RKO (cell line): Measurements from ENCODE around the gene DEGS1.

Source experiments
- DNase-seq: peaks from one replicate; pipeline ENCODE4 v3.0.0-alpha.2; 2016; ENCODE audit warnings: low spot score

Gene DEGS1

DNA sequence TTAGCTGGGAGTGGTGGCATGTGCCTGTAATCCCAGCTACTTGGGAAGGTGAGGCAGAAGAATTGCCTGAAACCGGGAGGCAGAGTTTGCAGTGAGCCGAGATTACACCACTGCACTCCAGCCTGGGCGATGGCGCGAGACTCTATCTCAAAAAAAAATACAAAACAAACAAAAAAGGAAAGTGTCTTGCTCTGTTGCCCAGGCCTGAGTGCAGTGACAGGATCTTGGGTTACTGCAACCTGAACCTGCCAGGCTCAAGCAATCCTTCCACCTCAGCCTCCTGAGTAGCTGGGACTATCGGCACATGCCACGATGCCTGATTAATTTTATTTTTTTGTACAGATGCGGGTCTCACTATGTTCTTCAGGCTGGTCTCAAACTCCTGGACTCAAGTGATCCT, 33.3 kb downstream of the DEGS1 start:
- no peak for DNase-seq

- no peak for DNase-seq
Observed at GRCh38 chr1:224217655-224218623, 34.9 kb downstream of the DEGS1 start.

- DNase-seq, result no peak
Observed at GRCh38 chr1:224219011-224219611, 36.1 kb downstream of the DEGS1 start.

GRCh38 chr1:224219612-224220059, 36.6 kb downstream of the DEGS1 start:
- DNase-seq, result no peak

DNA sequence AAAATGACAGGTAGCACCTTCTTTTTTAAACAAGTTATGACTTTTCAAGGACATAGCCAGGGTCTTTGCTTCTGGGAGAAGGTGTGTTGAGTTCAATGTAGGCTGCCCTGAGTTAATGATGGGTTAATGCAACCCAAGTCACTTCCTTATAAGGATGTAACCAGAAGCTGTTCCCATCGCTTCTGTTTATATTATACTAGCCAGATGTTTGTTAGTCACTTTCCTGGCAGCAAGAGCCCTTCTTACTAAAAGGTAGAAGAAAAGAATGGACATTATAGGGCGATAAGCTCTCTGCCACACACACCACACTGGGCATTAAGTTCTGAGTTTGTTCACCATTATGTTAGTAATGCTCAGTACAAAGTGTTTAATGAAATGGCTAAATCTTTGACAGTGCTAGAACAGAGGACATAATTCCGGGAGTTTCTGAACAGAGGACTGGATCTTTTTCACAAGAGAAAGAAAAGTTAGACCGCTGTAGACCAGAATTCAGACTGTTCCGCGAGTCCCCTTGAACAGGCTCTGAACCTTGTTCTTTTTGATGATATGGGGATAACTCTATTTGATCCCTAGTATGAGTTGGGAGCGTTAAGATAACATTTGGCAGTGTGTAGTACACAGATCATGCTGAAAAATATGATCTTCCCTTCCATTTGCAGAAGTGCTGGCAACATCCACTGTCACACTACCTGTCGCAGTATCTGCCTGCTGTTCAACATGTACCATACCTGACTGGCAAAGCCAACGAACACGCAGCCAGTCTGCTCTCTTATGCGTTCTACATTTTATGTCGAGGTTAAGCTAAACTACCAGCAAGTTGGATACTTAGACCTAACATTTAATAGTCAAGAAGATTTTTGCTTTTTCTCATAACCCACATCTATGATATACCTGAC, 41.0 kb downstream of the DEGS1 start:
- peak; percentile 50 for DNase-seq

- DNase-seq, result no peak
Observed at GRCh38 chr1:224226849-224227502, 43.9 kb downstream of the DEGS1 start.

GRCh38 chr1:224234017-224234416, 51.0 kb downstream of the DEGS1 start:
- DNase-seq, result no peak

- no peak for DNase-seq
Observed at GRCh38 chr1:224235813-224236493, 52.9 kb downstream of the DEGS1 start.

GRCh38 chr1:224237119-224237881, 54.3 kb downstream of the DEGS1 start:
- no peak for DNase-seq

GRCh38 chr1:224238212-224238611, 55.2 kb downstream of the DEGS1 start:
- DNase-seq, result no peak

- DNase-seq, result no peak
Observed at GRCh38 chr1:224238756-224239155, 55.7 kb downstream of the DEGS1 start.
